GM15510 (cell line): ENCODE results near the gene LRRC55.

Source experiments
- POLR2A ChIP-seq: IDR thresholded peaks from 3 replicates; pipeline ENCODE4 v1.6.1; 2011; ENCODE audit warnings: borderline replicate concordance; ENCODE audit not compliant: insufficient read length; ENCODE audit errors: extremely low read depth

LRRC55 gene

DNA sequence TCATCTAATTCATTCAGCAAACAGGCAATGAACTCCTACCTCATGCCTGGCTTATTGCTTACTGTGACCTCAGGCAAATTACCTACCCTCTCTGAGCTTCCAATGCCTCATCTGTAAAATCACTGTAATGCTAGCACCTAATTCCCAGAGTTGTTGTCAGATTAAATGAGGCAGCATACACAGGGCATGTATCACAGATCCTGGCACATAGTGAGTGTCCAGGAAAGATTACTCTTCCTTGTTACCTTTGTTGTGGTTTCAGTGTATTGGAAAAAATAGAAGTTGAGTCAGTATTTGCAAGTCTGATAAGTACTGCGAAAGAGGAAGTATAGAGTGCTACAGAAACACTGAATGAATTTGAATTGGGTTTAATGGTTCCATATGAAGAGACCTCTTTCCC is 26.4 kb upstream of the LRRC55 start:
- TF ChIP-seq POLR2A = no peak

DNA sequence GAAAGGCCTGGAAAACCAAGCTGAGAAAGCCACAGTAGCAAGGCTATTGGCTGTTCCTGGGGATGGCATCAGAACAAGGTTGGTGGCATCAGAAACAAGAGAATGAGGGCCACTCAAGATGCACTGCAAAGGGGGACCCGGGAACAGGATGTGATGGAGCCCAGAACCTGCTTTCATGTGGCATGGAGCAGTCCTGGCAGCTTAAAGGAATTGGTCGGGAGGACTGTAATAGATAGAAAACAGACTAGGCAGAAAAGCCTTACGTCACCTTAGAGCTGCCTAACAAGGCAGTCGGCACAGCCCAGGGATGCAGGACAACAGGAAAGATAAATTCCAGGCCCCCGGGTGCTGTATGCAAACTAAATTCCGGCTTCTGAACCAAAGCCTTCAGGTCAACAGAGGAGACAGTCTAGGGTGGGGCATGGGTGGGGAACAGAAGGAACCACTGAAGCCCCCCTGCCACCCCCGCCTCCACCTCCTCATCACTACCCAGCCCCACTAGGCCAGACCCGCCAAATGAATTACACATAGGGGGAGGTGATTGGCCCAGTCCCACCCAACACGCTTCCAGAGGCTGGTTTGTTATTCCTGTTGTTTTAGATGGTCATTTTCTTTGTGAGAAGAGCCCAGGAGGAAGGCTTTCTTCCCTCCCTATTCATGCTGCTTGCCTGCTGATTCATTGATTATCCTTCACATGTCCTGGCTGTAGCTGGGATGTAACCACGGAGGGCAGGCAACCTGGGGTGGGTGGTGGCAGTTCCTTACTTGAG is 25.7 kb upstream of the LRRC55 start:
- TF ChIP-seq POLR2A = no peak

DNA sequence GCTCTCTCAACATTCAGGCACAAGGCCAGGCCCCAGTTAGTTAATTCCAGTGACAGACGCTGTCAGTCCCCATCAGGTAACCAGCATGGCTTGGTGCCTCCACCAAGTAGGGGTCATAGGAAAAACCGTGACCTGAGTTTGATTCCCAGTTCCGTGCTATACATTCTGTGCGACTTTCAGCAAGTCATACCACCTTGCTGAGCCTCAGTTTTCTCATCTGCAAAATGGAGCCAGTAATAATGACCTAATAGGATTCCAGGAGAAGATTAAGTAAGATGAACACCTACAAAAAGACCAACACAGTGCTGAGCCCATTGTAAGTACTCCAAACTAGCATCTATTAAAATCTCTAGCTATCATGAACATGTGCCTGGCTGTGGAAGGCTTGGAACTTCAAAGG is 24.8 kb upstream of the LRRC55 start:
- TF ChIP-seq POLR2A = no peak

DNA sequence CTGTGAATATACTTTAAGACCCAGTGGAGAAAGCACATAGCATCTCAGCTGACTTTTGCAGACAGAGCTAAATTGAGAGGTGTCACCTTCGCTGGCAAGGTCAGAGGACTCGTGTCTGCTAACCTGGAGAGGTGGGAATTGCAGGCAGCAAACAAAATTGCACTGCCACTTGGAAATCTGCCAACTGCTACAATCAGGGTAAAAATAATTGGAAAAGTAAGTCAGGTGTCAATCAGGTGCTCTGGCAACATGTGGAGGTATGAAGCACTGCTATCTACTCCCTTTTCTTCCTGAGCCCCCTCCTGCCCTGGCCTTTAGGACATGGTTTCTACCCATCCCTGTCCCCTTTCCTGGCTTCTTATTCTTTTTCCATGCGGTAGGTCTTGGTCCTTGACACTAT is 24.1 kb upstream of the LRRC55 start:
- no peak for TF ChIP-seq POLR2A

DNA sequence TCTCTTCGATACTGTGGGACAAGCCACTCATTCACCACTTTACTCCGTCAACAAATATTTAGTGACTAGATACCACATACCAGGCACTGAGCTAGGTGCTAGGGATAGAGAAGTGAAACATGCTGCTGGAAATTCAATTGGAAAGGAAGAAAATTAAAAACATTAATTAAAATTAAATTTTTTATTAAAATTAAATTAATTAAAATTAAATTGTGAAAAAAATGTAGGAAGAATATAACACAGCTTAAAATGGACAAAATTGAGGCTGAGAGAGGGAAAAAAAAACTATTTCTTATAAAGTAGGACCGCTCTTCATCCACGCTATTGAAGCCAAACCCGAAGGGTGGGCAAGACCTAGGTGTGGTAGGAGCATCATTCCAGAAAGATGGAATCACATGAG is 23.6 kb upstream of the LRRC55 start:
- TF ChIP-seq POLR2A = no peak

DNA sequence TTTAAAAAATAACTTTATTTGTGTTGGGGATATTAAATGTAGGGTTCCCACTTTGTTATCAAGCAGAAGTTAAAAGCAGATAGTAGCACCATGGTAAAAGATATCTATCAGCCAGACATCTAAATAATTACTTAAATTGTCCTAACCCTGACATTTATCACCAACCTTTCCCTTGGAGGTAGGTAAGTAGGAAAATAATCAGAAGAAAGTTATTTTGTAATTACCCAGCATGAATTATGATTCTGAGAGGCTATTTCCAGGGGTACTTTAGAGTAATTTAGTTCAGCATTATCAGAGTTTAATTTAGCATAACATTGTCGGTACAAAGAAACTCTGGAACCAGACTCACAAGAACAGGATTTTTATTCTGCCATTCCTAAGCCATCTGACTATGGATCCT is 23.2 kb upstream of the LRRC55 start:
- TF ChIP-seq POLR2A = no peak

DNA sequence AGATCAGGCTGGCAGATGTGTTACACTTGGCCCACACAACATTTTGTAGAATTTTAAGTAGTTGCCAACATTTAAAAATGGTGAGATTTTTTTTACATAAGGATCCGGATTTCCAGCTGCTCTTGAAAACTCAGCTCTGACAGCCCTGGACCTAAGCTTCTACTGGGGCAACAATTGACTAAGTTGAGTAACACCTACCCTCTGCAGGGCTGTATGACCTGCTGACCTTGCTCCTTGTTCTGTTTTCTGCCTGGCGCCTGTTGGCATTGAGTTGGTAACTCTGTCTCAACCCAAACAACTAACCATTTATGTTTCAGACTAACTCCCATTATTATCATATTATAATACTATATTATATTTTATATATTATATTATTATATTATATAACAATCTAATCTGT is 21.1 kb upstream of the LRRC55 start:
- TF ChIP-seq POLR2A = no peak

DNA sequence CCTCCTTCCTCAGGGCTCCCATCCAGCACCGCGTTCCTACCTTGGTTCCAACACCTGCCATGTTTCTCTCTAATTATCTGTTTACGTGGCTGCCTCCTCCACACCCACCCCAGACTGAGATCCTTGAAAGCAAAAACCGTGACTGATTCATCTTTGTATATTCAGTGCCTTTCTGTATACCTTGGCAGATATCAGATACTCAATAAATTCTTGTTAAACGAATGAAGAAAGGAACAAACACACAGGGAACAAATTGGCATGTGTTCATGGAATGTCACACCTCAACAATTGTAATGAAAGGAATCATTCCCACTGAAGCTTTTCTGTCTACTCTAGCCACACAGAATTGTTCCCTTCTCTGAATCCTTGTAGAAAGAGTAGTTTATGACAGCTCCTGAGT is 20.4 kb upstream of the LRRC55 start:
- no peak for TF ChIP-seq POLR2A

DNA sequence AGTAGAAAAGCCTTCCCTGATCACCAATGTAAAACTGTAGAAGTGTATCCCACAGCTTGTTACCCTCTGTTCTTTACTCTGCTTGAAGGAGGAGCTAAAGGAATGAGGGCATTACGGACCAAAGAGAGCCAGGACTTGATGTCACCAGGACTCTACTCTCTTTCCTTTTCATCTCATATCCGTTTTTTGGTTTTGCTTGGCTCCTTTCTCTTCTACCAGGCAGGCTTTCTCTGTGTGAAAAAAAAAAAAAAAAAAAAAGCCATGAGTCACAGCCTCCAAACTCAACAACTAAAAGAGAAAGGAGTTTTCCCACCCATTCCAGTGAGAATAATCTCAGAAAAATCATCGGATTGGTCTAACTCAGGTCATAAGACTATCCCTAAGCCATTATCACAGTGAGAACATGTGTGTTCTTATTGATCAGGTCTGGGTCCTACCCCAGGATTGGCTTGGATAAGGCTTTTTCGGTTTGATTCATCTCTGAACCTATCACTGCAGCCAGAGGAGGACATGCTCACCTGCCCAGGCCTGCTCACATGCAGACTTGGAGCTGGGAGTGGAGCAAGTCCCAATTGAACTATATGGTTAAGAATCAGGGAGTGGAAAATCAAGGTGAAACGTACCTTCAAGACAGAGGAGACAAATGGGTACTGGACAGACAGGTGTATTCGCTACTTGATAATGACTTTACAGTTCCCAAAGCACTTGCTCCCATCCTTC is 19.4 kb upstream of the LRRC55 start:
- no peak for TF ChIP-seq POLR2A

DNA sequence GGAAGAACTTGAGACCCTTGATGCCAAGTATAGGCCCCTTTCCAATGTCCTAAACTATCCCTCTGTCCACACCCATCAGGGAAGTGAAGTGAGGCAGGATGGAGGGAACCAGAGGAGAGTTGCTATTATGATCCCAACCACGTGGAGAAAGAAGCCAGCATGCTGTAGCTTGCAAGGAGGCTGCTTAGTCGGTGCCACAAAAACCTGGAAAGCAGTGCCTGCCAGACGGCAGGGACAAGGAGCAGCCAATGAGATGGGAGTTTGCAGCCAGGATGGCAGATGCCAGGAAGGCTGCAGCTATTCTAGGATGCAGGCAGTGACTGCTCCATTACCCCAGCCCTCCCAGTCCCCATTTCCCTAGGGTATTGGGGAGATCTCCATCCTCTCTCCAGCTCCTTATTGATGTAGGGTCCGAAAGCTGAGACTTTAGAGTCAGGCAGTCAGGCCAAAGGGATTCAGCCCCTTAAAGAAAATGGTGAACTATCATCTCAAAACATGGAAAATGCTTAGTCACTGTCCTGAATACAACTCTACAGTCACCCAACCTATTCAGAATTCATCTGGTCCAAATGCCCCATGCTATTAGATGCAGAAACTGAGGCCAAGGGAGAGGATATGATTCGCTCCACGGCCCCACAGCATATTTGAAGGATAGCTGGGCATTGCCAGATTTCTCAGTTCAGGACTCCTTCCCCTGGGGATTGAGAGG is 18.4 kb upstream of the LRRC55 start:
- no peak for TF ChIP-seq POLR2A

DNA sequence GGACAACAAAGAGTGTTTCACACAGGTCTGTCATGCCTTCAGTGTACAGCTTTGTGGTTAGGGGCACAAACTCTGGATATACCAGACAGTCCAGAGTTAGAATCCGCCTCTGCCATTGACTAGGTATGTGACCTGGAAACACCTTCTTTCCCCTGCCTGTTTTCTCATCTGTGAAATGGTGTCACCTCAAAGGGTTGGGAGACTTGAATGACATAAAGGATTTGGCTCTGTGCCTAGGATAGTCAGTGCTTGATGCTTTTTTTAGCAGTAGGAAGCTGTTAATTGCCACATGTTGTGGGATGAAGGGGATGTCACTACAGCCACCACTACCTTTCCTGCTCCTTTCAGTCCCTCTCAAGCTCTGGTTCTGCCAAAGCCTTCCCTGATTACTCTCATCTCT is 17.4 kb upstream of the LRRC55 start:
- no peak for TF ChIP-seq POLR2A

DNA sequence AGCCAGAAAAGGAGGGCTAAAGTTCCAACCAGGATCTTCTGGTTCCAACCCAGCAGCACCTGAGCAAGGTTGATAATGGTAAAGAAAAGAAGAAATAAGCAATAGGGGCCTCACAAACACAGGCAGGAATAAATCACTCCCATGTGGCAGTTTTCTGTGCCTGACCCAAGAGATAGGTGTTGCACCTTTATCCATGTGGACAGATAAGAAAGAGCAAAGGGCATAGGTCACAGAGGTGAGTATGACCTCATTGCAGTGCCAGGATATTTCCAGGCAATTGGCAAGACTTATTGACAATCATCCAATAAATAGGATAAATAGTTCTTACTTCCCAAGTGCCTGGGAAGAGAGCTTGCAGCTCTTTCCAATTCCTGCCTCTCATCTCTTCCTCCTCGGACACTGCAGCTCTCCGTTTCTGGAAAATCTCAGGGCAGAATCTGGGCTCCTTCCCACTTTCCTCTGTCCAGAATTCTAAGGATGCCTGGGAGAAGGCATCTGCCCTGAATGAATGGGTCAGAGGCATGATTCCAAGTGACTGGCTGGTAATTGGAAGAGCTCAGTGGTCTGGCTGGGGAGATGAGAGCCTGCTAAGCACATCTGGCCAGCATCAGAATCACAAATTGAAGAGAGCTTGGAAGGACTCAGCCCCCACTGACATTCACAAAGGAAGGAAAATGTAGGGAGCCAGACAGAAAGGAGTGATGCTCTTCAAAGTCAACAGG is 14.5 kb upstream of the LRRC55 start:
- no peak for TF ChIP-seq POLR2A

DNA sequence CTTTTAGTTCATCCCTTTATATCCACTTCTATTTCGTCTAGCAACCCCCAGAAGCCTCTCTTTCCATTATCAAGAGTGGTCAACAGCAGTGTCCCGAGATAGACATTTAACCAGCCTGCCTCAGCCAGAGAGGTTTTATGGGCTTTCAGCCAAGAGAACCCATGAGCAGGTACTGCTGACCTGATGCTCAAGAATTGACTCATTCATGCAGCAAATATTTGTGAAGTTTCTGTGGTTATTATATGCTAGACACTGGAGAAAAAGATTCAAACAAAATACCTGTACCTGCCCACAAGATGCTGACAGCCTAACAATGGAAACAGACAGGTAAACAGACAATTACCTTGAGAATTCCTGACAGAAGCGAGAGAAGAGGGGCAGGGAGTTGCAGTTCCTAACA is 9.7 kb upstream of the LRRC55 start:
- TF ChIP-seq POLR2A = no peak

DNA sequence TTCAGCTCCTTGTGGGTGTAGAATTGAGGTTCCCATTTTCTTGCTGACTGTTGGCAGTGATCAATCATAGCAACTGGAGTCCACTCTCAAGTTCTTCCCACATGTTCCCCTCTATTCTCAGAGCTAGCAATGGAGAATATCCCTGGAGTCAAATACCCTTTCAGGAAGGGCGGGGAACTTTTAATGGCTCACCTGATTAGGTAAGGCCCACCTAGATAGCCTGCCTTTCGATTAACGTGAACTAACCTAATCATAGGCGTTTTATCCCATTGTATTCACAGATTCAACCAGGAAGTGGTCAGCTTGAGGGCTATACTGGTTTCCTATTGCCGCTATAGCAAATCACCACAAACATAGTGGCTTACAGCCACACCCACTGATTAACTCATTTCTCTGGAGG is 7.1 kb upstream of the LRRC55 start:
- TF ChIP-seq POLR2A = no peak

DNA sequence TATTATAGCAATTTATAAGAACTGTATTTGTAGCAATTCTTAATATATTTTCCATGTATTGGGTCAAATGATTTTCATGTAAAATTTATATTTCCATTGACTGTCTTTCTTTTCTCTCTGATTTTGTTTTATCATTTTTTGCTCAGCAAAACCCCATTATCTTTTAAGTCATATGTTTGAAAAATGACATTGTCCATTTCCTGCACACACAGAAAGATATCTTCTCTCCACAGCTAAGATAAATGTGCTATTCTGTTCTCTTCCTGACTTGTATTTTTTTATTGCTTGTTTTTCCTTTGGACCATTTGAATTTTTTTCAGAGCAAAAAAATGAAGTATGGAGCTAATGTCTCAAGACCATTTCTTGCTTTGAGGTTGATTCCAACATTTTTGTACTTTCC is 6.3 kb upstream of the LRRC55 start:
- TF ChIP-seq POLR2A = no peak
